Choroid plexus epithelial cell (primary cell): ENCODE data around the gene ABHD2.

Experiments used
- DNase-seq: peaks from one replicate; pipeline ENCODE4 v3.0.0-alpha.2; 2010; ENCODE audit warnings: low read depth
- H3K4me3 ChIP-seq: 2 replicates; pipeline ENCODE4 v1.5.1; 2011; ENCODE audit warnings: low read depth, mild to moderate bottlenecking, control low read depth, low read length, moderate library complexity
- TF ChIP-seq, protein P1 (sequence below): conservative IDR thresholded peaks from 2 replicates; pipeline ENCODE4 v1.5.1; 2011; ENCODE audit warnings: low read depth, mild to moderate bottlenecking, control low read depth, inconsistent platforms, low read length, moderate library complexity

The ABHD2 gene

DNA sequence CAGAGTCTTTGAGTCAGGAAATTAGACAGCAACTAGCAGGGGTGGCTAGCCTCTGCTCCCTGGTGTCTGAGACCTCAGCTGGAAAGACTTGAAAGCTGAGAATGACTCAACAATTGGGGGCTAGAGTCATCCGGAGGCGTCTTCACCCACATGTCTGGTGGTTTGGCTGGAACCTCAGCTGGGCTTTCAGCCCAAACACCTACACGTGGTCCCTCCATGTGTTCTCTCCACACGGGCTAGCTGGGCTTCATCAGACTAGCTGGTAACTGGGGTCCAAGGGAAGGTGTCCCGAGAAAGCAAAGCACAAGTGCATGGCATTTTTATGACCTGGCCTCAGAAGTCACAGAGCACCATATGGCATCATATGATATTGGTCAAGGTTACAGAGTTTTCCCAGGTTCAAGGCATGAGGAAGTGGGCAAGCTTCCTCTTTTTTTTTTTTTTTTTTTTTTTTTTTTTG, 19.9 kb upstream of the ABHD2 start:
- DNase-seq, result peak; percentile 98

DNA sequence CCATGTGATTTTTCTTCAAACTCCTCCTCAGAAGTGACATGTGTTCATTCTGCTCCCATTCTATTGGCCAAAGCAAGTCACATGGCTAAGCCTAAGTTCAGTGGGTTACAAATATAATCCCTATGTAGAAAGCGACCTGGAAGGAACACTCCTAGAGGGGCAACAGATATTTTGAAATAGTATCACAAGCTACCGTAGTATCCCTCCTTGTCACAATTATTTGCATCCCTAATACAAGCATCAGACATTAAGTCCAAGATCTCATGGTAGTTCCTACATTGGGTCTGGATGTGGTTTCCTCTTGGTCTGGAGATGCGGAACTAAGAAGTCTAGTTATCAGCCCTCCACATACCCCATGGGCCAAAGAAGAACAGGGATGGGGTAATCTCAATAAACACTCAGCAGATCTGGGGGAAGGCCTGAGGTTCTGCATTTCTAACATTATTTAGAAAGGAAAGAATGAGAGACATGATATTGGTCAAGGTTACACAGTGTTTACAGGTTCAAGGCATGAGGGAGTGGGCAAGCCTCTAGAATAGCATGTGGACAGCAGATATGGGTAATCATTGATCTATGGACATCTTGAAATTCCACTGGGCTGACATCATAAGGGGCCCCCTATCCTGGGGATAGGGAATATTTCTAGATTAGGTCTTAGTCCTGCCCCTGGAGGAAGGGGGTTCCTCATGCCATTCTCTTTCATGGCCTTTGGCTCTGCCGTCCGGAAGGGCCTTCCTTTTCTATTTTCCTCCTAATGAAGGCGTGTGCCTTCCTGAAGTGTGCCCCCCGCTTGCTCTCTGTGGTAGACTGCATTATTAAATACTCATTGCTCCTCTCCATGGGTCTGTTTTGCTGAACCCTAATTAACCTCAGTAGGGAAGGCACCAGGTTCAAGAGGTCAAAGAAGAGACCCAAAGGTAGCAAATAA, 17.8 kb upstream of the ABHD2 start:
- TF ChIP-seq, protein P1, sequence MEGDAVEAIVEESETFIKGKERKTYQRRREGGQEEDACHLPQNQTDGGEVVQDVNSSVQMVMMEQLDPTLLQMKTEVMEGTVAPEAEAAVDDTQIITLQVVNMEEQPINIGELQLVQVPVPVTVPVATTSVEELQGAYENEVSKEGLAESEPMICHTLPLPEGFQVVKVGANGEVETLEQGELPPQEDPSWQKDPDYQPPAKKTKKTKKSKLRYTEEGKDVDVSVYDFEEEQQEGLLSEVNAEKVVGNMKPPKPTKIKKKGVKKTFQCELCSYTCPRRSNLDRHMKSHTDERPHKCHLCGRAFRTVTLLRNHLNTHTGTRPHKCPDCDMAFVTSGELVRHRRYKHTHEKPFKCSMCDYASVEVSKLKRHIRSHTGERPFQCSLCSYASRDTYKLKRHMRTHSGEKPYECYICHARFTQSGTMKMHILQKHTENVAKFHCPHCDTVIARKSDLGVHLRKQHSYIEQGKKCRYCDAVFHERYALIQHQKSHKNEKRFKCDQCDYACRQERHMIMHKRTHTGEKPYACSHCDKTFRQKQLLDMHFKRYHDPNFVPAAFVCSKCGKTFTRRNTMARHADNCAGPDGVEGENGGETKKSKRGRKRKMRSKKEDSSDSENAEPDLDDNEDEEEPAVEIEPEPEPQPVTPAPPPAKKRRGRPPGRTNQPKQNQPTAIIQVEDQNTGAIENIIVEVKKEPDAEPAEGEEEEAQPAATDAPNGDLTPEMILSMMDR, result no peak

More for the DNA sequence above, 19.9 kb upstream of the ABHD2 start:
- H3K4me3 ChIP-seq, result no peak overlapping the region
- TF ChIP-seq, protein P1, result no peak

DNA sequence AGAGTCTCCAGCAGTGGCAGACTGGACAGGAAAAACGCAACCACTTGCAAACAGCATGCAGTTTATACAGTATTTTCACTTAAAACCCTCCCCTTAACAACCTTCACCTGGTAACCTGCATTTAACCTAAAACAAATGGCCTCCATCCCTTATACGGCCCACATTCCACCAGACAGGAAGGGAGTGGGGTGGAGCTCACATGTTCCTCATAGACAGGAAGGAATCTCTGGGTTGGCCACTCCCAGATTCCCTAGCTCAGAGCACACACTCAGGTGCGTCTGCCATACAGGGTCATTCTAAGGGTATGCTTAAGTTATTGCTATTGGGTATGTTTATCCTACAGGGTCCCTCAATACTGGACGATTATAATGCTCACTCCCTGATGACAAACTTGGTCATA, 16.8 kb upstream of the ABHD2 start:
- DNase-seq, result no peak
- no peak overlapping the region for H3K4me3 ChIP-seq
- TF ChIP-seq, protein P1, result no peak

More for the DNA sequence above, 17.8 kb upstream of the ABHD2 start:
- H3K4me3 ChIP-seq, result no peak overlapping the region
- DNase-seq, result no peak

DNA sequence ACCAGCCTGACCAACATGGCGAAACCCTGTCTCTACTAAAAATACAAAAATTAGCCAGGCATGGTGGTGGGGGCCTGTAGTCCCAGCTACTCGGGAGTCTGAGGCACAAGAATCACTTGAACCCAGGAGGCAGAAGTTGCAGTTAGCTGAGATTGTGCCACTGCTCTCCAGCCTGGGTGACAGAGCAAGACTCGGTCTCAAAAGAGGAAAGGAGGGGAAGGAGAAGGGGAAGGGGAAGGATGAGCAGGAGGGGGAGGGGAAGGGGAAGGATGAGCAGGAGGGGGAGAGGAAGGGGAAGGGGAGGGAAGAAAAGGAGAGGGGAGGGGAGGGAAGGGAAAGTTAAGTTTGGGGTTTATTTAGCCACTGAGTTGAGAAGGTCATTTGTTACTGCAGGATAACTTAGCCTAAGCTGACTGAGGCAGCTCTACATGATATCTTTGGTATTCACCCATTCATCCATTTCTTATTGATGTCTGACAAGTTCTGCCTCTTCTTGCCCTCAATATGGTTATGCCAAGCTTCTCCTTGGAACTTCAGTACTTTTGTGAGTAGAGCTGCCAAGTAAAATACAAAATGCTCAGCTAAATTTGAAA, 15.9 kb upstream of the ABHD2 start:
- TF ChIP-seq, protein P1, result no peak
- H3K4me3 ChIP-seq, result no peak overlapping the region
- no peak for DNase-seq

DNA sequence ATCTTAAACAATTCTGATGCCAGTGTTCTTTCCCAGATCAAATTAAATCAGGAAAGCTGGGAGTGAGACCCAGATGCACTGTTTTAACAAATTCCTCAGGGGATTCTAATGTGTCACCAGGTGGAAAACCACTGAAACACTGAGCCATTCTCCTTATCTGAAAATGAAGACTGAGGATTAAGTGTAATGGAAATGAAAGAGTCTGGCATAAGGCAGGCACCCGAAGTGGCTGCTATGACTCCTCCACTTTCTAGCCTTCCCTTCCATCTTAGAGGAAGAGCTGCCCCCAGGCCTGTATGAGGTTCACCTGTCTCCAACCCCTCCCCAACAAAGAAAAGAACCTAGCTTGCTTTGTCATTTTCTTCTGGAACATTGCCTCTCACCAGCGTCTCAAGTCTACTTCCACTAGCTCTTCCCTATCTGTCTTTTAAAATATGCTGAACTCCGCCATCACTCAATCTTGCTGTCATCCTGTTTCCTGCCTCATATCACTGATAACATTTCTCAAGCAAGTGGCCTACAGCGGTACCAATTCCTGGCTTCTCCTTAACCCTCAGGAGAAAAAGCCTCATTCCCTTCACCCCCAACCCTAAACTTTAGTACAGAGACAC, 13.7 kb upstream of the ABHD2 start:
- TF ChIP-seq, protein P1, result no peak
- no peak overlapping the region for H3K4me3 ChIP-seq
- DNase-seq, result no peak

DNA sequence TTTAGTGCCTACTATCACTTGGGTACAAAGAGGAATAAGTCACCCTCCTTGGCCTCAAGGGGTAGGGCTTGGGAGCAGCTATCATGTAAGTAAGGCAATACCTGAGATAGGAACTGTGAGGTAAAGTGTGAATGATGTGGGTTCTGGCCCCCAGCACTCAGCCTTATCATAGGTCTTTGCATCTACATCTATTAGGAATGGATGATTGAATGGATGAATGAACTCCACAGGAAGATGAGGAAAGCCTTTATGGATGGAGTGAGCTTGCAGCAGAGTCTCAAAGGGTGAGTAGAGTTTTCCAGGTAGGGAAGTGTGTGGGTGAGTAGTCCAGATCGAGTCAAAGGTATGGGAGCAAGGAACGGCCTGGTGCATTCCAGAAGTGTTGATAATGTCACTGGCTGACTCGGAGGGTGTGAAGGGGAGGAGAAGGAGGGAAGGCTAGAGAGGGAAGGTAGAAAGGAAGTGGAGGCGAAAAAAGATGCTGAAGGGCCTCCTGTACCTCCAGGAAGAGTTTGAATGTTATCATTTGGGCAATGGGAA, 13.1 kb upstream of the ABHD2 start:
- TF ChIP-seq, protein P1, result no peak
- DNase-seq, result no peak
- no peak overlapping the region for H3K4me3 ChIP-seq
